Lung (tissue), 12 donors: ENCODE data around the gene ANXA9. TPM values are rescaled to one million over a fixed set of nuclear protein-coding genes. Genes with fewer than 3 reads are reported as not detected.
A peak's percentile ranks its signal among the peaks of the same experiment; 100 is the strongest.

Experiments used
- ATAC-seq: fragments of 200-7000 bp; cut with Tn5 transposase; one replicate; pipeline ENCODE4 v1.9.1; 2020; ENCODE audit warnings: moderate number of reproducible peaks; ENCODE audit not compliant: insufficient read depth, low FRiP score
- DNase-seq, 3 donors: peaks; one replicate each; pipeline ENCODE4 v3.0.0-alpha.2; 2013 to 2017
- H3K27ac ChIP-seq, 2 donors: one replicate each; pipeline ENCODE4 v1.5.1; 2013; ENCODE audit warnings: mild to moderate bottlenecking in 2 of 2, moderate library complexity in 2 of 2, control low read depth in 1 of 2, inconsistent platforms in 1 of 2, low read depth in 1 of 2, low read length in 1 of 2
- H3K27me3 ChIP-seq, 3 donors: one replicate each; pipeline ENCODE4 v1.5.1; 2013; ENCODE audit warnings: low read length in 2 of 3; ENCODE audit not compliant: control insufficient read depth in 3 of 3, insufficient read depth in 3 of 3
- H3K36me3 ChIP-seq, 4 donors: one replicate each; pipeline ENCODE4 v1.5.1; 2013; ENCODE audit warnings: low read length in 4 of 4, mild to moderate bottlenecking in 1 of 4, moderate library complexity in 1 of 4; ENCODE audit not compliant: control insufficient read depth in 4 of 4, insufficient read depth in 4 of 4
- H3K4me1 ChIP-seq, 5 donors: one replicate each; pipeline ENCODE4 v1.5.1; 2013; ENCODE audit warnings: low read length in 5 of 5, mild to moderate bottlenecking in 2 of 5, moderate library complexity in 1 of 5; ENCODE audit not compliant: control insufficient read depth in 5 of 5, insufficient read depth in 5 of 5
- H3K4me3 ChIP-seq: one replicate; pipeline ENCODE4 v1.5.1; 2013; ENCODE audit warnings: mild to moderate bottlenecking, control low read depth, moderate library complexity
- H3K9ac ChIP-seq, 2 donors: one replicate each; pipeline ENCODE4 v1.5.1; 2013; ENCODE audit warnings: low read length in 2 of 2, control low read depth in 1 of 2; ENCODE audit not compliant: insufficient read depth in 1 of 2
- H3K9me3 ChIP-seq, 4 donors: one replicate each; pipeline ENCODE4 v1.5.1; 2013; ENCODE audit warnings: low read length in 3 of 4, mild to moderate bottlenecking in 1 of 4, moderate library complexity in 1 of 4; ENCODE audit not compliant: control insufficient read depth in 4 of 4, insufficient read depth in 3 of 4
- WGBS, 2 donors: extraction: QIAGEN DNeasy Blood & Tissue Kit; methylation state at CpG; one replicate each; pipeline ENCODE4 v1.1.7; 2013; 5-methylcytosine and 5-hydroxymethylcytosine counted together
- polyA plus RNA-seq, 2 donors: library from polyadenylated mRNA; stranded (reverse); fragments of 200-250 nt; gene quantifications; one replicate each; pipeline ENCODE4 v1.2.1, GENCODE V29; 2013
- total RNA-seq, 2 donors: library from RNA; depleted of rRNA in 1 of 2; stranded (reverse); fragments of >200 nt in 1 of 2; gene quantifications; one replicate each; pipeline ENCODE4 v1.2.1, GENCODE V29; 2014 to 2021
- TF ChIP-seq, protein P1 (sequence below): IDR thresholded peaks from 2 replicates; pipeline ENCODE4 v1.5.1; 2012; ENCODE audit warnings: mild to moderate bottlenecking; ENCODE audit errors: control extremely low read depth, extremely low read depth
- donor health status: control.
- donor health status: control.
- donor health status: Bipolar disorder and iron deficiency.
- donor health status: healthy.
- donor health status: DM: yes; HTN: yes; CAD: no.

ANXA9 gene
- total and polyA plus RNA-seq, 4 donors: 0.37 to 1.3 (median 0.85) TPM

DNA sequence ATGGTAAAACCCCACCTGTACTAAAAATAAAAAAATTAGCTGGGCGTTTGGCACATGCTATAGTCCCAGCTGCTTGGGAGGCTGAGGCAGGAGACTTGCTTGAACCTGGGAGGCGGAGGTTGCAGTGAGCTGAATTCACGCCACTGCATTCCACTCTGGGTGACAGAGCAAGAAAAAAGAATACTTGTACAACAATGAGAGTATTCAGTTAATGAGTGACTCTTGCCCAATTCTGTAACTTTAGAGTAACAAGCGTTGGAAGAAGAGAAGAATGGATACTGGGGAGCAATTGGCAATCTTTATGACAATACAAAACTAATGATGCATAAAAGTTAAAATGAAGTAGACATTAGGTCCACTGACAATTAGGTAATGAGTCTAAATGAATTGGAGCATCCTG is 10.5 kb downstream of the ANXA9 start:
- Histone ChIP-seq H3K9me3 (no peaks in the 10 kb centered on the region), H3K4me1 (no peaks in the 10 kb centered on the region), H3K27ac (no peak overlapping the region), H3K4me3 (no peak overlapping the region), H3K9ac (no peak overlapping the region), H3K27me3 (no peaks in the 10 kb centered on the region), H3K36me3 (peaks cover 0 to 8% (median 3%) of the 10 kb centered on the region in 4 donors)
- 71 to 79% methylated on average over 4 of the region's 4 CpGs for WGBS, 2 donors
- TF ChIP-seq, protein P1, sequence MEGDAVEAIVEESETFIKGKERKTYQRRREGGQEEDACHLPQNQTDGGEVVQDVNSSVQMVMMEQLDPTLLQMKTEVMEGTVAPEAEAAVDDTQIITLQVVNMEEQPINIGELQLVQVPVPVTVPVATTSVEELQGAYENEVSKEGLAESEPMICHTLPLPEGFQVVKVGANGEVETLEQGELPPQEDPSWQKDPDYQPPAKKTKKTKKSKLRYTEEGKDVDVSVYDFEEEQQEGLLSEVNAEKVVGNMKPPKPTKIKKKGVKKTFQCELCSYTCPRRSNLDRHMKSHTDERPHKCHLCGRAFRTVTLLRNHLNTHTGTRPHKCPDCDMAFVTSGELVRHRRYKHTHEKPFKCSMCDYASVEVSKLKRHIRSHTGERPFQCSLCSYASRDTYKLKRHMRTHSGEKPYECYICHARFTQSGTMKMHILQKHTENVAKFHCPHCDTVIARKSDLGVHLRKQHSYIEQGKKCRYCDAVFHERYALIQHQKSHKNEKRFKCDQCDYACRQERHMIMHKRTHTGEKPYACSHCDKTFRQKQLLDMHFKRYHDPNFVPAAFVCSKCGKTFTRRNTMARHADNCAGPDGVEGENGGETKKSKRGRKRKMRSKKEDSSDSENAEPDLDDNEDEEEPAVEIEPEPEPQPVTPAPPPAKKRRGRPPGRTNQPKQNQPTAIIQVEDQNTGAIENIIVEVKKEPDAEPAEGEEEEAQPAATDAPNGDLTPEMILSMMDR: no peak
- ATAC-seq (no peak), DNase-seq (no peak)

DNA sequence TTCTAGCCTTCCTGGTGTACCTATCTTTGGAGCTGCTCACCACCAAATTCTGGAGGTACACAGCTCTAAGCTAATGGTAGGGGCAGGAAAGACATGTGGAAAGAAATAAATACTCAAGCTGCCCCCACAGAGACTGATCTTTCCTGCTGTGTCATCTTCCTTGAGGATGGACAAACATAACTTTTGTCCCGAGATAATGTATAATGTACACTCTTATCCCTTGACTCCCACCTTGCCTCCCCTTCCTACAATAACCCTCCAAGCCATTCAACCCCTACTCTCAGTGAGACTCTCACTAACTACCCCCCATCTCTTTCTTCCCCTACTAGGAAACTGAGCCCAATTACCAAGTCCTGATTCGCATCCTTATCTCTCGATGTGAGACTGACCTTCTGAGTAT is 12.2 kb downstream of the ANXA9 start:
- Histone ChIP-seq H3K9ac (no peak overlapping the region), H3K36me3 (peaks cover 3 to 24% (median 11%) of the 10 kb centered on the region in 4 donors), H3K27ac (no peak overlapping the region), H3K27me3 (no peaks in the 10 kb centered on the region), H3K4me3 (no peak overlapping the region), H3K4me1 (no peaks in the 10 kb centered on the region), H3K9me3 (no peaks in the 10 kb centered on the region)
- TF ChIP-seq, protein P1: no peak
- DNase-seq (no peak), ATAC-seq (no peak)
- WGBS, 2 donors: 83 to 86% methylated on average over 3 of the region's 3 CpGs

DNA sequence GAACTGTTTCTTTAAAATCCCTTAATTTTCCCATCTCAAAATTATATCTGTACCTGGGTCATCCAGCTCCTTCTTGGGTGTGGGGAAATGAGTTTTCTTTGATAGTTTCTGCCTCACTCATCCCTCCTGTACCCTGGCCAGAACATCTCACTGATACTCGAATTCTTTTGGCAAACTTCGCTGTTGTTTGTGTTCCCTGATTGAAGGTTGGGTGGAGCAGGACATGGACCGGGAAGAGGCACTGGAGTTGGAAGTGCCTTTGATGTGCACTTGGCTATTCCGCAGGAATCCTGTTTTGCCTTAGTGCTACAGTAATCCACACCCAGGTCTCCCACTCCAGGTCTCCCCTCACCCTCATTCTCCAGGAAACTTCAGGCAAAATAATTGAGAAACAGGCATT is 13.4 kb downstream of the ANXA9 start:
- no peak for ATAC-seq
- Histone ChIP-seq H3K36me3 (peaks cover 6 to 27% (median 17%) of the 10 kb centered on the region in 4 donors), H3K27ac (peak overlapping the region; percentile 27 to 36), H3K9me3 (no peaks in the 10 kb centered on the region), H3K4me3 (no peak overlapping the region), H3K27me3 (no peaks in the 10 kb centered on the region), H3K9ac (no peak overlapping the region), H3K4me1 (no peaks in the 10 kb centered on the region)
- 46 to 73% methylated on average over 4 of the region's 4 CpGs for WGBS, 2 donors
- no peak for DNase-seq
- TF ChIP-seq, protein P1: no peak

- Histone ChIP-seq H3K27ac (peak overlapping the region; percentile 27 to 36), H3K4me1 (no peaks in the 10 kb centered on the region), H3K9ac (no peak overlapping the region), H3K36me3 (peaks cover 11 to 27% (median 18%) of the 10 kb centered on the region in 4 donors), H3K4me3 (no peak overlapping the region), H3K9me3 (no peaks in the 10 kb centered on the region), H3K27me3 (no peaks in the 10 kb centered on the region)
- TF ChIP-seq, protein P1: peak; percentile 56
- DNase-seq (peak; percentile 51 to 61 (median 55)), ATAC-seq (peak; percentile 77)
- 31 to 52% methylated on average over 9 of the region's 9 CpGs for WGBS, 2 donors
These were observed 13.8 kb downstream of the ANXA9 start for GRCh38 chr1:150995896-150996295.
